Sciatic nerve (tissue), 2 donors: ENCODE measurements around the gene PPP2R2D. TPM values are rescaled to one million over a fixed set of nuclear protein-coding genes. Genes with fewer than 3 reads are reported as not detected.
"Not testable (repeated sequence)": the region's sequence is repeated elsewhere in the genome, so short reads cannot be mapped to it uniquely, and the experiment has no call there.

Experiments used
- ATAC-seq: fragments of 200-7000 bp; cut with Tn5 transposase; one replicate; pipeline ENCODE4 v1.9.1; 2020; ENCODE audit warnings: mild to moderate bottlenecking, moderate library complexity
- DNase-seq: peaks from one replicate; pipeline ENCODE4 v3.0.0-alpha.2; 2020; ENCODE audit warnings: low spot score
- intact Hi-C: fragments of 100-400 bp; cut with DNase I; formaldehyde crosslinking; loops from one replicate; pipeline ENCODE4 v1.14.2; 2022
- total RNA-seq: library from RNA; stranded (reverse); fragmentation: NEBNext Ultra II Directional; extraction: Animal tissue kit (Norgen Biotek cat#: 25700); gene quantifications from one replicate; pipeline ENCODE4 v1.2.1, GENCODE V29; 2021
- donor health status: DM: no; HTN: no; CAD: no.
- donor health status: DM: no; HTN: no; CAD: no.

The PPP2R2D gene
- total RNA-seq, 1 donor from 2014 or later = 30.1 TPM

GRCh38 chr10:131883621-131884393, 17.0 kb upstream of the PPP2R2D start:
- ATAC-seq = not testable (repeated sequence)

GRCh38 chr10:131885391-131886165, 15.2 kb upstream of the PPP2R2D start:
- intact Hi-C loops = loop anchor here (2.0 kb wide), 1 partner anchor 137 kb away; no protein-coding TSS in a partner anchor
- peak; percentile 82 for DNase-seq
- peak; percentile 96 for ATAC-seq

More at GRCh38 chr10:131883621-131884393, 17.0 kb upstream of the PPP2R2D start:
- intact Hi-C loops = loop anchor here (2.0 kb wide), 1 partner anchor 139 kb away; no protein-coding TSS in a partner anchor
- DNase-seq = not testable (repeated sequence)

GRCh38 chr10:131886237-131886636, 14.6 kb upstream of the PPP2R2D start:
- intact Hi-C loops = no loop called here
- DNase-seq (no peak), ATAC-seq (no peak)

GRCh38 chr10:131888186-131888604, 12.6 kb upstream of the PPP2R2D start:
- ATAC-seq = no peak
- no peak for DNase-seq
- intact Hi-C loops = no loop called here

- DNase-seq (no peak), ATAC-seq (no peak)
- intact Hi-C loops = no loop called here
These were observed 11.1 kb upstream of the PPP2R2D start for GRCh38 chr10:131889755-131890154.

GRCh38 chr10:131890276-131891195, 10.3 kb upstream of the PPP2R2D start:
- intact Hi-C loops = no loop called here
- ATAC-seq = no peak
- no peak for DNase-seq

GRCh38 chr10:131891196-131891928, 9.4 kb upstream of the PPP2R2D start:
- intact Hi-C loops = no loop called here
- ATAC-seq (no peak), DNase-seq (no peak)

GRCh38 chr10:131891929-131892805, 8.6 kb upstream of the PPP2R2D start:
- DNase-seq (no peak), ATAC-seq (no peak)
- intact Hi-C loops = no loop called here

- no peak for DNase-seq
- no peak for ATAC-seq
- intact Hi-C loops = no loop called here
These were observed 7.8 kb upstream of the PPP2R2D start for GRCh38 chr10:131892806-131893675.

- no peak for ATAC-seq
- DNase-seq = no peak
- intact Hi-C loops = no loop called here
These were observed 5.7 kb upstream of the PPP2R2D start for GRCh38 chr10:131895116-131895515.

GRCh38 chr10:131896403-131896802, 4.4 kb upstream of the PPP2R2D start:
- intact Hi-C loops = no loop called here
- DNase-seq (no peak), ATAC-seq (no peak)

- no peak for DNase-seq
- no peak for ATAC-seq
- intact Hi-C loops = no loop called here
These were observed 3.4 kb upstream of the PPP2R2D start for GRCh38 chr10:131897297-131897899.

- ATAC-seq = no peak
- no peak for DNase-seq
- intact Hi-C loops = no loop called here
These were observed 2.7 kb upstream of the PPP2R2D start for GRCh38 chr10:131898061-131898460.

GRCh38 chr10:131898713-131899112, 2.1 kb upstream of the PPP2R2D start:
- intact Hi-C loops = no loop called here
- DNase-seq = no peak

GRCh38 chr10:131899116-131899690, 1.6 kb upstream of the PPP2R2D start:
- no peak for DNase-seq
- intact Hi-C loops = no loop called here
- no peak for ATAC-seq

More at GRCh38 chr10:131898713-131899112, 2.1 kb upstream of the PPP2R2D start:
- ATAC-seq = no peak
